Smooth muscle cell (in vitro differentiated cells): ENCODE data around the gene SLC41A3. TPM values are rescaled to one million over a fixed set of nuclear protein-coding genes. Genes with fewer than 3 reads are reported as not detected.

ENCODE experiments used
- DNase-seq: peaks from one replicate; lab custom pipeline; 2025; ENCODE audit not compliant: unreplicated experiment; lab: John Stamatoyannopoulos, UW
- H2AFZ ChIP-seq: fragments of 200-600 bp; sonication (generic); 2 replicates; pipeline ENCODE4 v1.6.0; 2016; ENCODE audit warnings: antibody characterized with exemption, low read depth, mild to moderate bottlenecking
- H3F3A ChIP-seq: fragments of 200-600 bp; sonication (generic); 2 replicates; pipeline ENCODE4 v1.6.0; 2017; ENCODE audit warnings: antibody characterized with exemption, low read depth
- H3K27ac ChIP-seq: fragments of 200-600 bp; sonication (generic); 2 replicates; pipeline ENCODE4 v1.5.1; 2016; ENCODE audit warnings: low read depth, mild to moderate bottlenecking
- H3K27me3 ChIP-seq: fragments of 200-600 bp; sonication (generic); 2 replicates; pipeline ENCODE4 v1.6.1; 2016; ENCODE audit warnings: low read depth, mild to moderate bottlenecking
- H3K36me3 ChIP-seq: fragments of 200-600 bp; sonication (generic); 2 replicates; pipeline ENCODE4 v1.5.1; 2016; ENCODE audit warnings: low read depth
- H3K4me1 ChIP-seq: fragments of 200-600 bp; sonication (generic); 2 replicates; pipeline ENCODE4 v1.5.1; 2016; ENCODE audit warnings: low read depth
- H3K4me2 ChIP-seq: fragments of 200-600 bp; sonication (generic); 2 replicates; pipeline ENCODE4 v1.6.0; 2016; ENCODE audit warnings: mild to moderate bottlenecking
- H3K4me3 ChIP-seq: fragments of 200-600 bp; sonication (generic); 2 replicates; pipeline ENCODE4 v1.5.1; 2016; ENCODE audit warnings: mild to moderate bottlenecking
- H3K79me2 ChIP-seq: fragments of 200-600 bp; sonication (generic); 2 replicates; pipeline ENCODE4 v1.6.0; 2016; ENCODE audit warnings: low read depth, mild to moderate bottlenecking
- H3K9ac ChIP-seq: fragments of 200-600 bp; sonication (generic); 2 replicates; pipeline ENCODE4 v1.6.0; 2016; ENCODE audit warnings: low read depth
- H3K9me3 ChIP-seq: fragments of 200-600 bp; sonication (generic); replicated peaks from 2 replicates; pipeline ENCODE4 v1.5.1; 2016; ENCODE audit warnings: low read depth
- H4K20me1 ChIP-seq: fragments of 200-600 bp; sonication (generic); 2 replicates; pipeline ENCODE4 v1.6.0; 2016; ENCODE audit warnings: low read depth
- CTCF ChIP-seq: fragments of 200-600 bp; sonication (generic); IDR thresholded peaks from 2 replicates; pipeline ENCODE4 v1.5.1; 2017; ENCODE audit warnings: borderline replicate concordance, mild to moderate bottlenecking, antibody characterized with exemption; ENCODE audit not compliant: insufficient read depth, poor library complexity, severe bottlenecking
- WGBS: methylation state at CpG from one replicate; pipeline ENCODE4 v1.1.7; 2016; ENCODE audit warnings: low lambda C conversion rate; 5-methylcytosine and 5-hydroxymethylcytosine counted together
- polyA plus RNA-seq: library from polyadenylated mRNA; unstranded; fragments of >200 nt; fragmentation: Nextera tagmentation; extraction: Ambion mirVana; gene quantifications from 2 replicates; pipeline ENCODE4 v1.2.1, GENCODE V29; 2016
- total RNA-seq: library from RNA; depleted of rRNA; stranded (reverse); fragments of >200 nt; gene quantifications from 2 replicates; pipeline ENCODE4 v1.2.3, GENCODE V29; 2014

Gene SLC41A3
- total and polyA plus RNA-seq, 2 experiments from 2014 or later, result 20.7 to 23.9 TPM

GRCh38 chr3:126085276-126085675, 1.4 kb upstream of the SLC41A3 start:
- Histone ChIP-seq H2AFZ (peak overlapping the region; percentile 95), H3K9me3 (peaks cover 6% of the 10 kb centered on the region), H4K20me1 (no peaks in the 10 kb centered on the region), H3K79me2 (no peaks in the 10 kb centered on the region), H3K4me1 (peaks cover 5% of the 10 kb centered on the region), H3K4me2 (no peak overlapping the region), H3K36me3 (no peaks in the 10 kb centered on the region), H3K27ac (peak overlapping the region; percentile 39), H3K4me3 (no peak overlapping the region), H3F3A (no peaks in the 10 kb centered on the region), H3K9ac (no peak overlapping the region), H3K27me3 (no peaks in the 10 kb centered on the region)
- no peak for TF ChIP-seq CTCF
- 95% methylated on average over 7 of the region's 7 CpGs for WGBS
- no peak for DNase-seq

- H4K20me1 ChIP-seq, result no peaks in the 10 kb centered on the region
- no peak overlapping the region for H3K9ac ChIP-seq
- DNase-seq, result no peak
- H3K4me2 ChIP-seq, result peak overlapping the region; percentile 93
- no peaks in the 10 kb centered on the region for H3K36me3 ChIP-seq
- peak overlapping the region; percentile 39 for H3K27ac ChIP-seq
- H3K4me1 ChIP-seq, result peaks cover 5% of the 10 kb centered on the region
- no peaks in the 10 kb centered on the region for H3K27me3 ChIP-seq
- H3K4me3 ChIP-seq, result peak overlapping the region; percentile 86
- TF ChIP-seq CTCF, result no peak
- peaks cover 6% of the 10 kb centered on the region for H3K9me3 ChIP-seq
- WGBS, result 33% methylated on average over 5 of the region's 5 CpGs
- peak overlapping the region; percentile 95 for H2AFZ ChIP-seq
- no peaks in the 10 kb centered on the region for H3F3A ChIP-seq
- H3K79me2 ChIP-seq, result no peaks in the 10 kb centered on the region
Measured at GRCh38 chr3:126084768-126085180, 850 bp upstream of the SLC41A3 start.

GRCh38 chr3:126083511-126083912, 412 bp downstream of the SLC41A3 start:
- Histone ChIP-seq H3K27ac (peak overlapping the region; percentile 39), H3K4me3 (peak overlapping the region; percentile 86), H3K4me2 (peak overlapping the region; percentile 93), H4K20me1 (no peaks in the 10 kb centered on the region), H3K9me3 (peaks cover 6% of the 10 kb centered on the region), H2AFZ (peak overlapping the region; percentile 95), H3K36me3 (no peaks in the 10 kb centered on the region), H3K4me1 (peaks cover 5% of the 10 kb centered on the region), H3K9ac (peak overlapping the region; percentile 84), H3K27me3 (no peaks in the 10 kb centered on the region), H3F3A (no peaks in the 10 kb centered on the region), H3K79me2 (no peaks in the 10 kb centered on the region)
- WGBS, result 1% methylated on average over 10 of the region's 30 CpGs
- TF ChIP-seq CTCF, result no peak
- DNase-seq, result no peak

DNA sequence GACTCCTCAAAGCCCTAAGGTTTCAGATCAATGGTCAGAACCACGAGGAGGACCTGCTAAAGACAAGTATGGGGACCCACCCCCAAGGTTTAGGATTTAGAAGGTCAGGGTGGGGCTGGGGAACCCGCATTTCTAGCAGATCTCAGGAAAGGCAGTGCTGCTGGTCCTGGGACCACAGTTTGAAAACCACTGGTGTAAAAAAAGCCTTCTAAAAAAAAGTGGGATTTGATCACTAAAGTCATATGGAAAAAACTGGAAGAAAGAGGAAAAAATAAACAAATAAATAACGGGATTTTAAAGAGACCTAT, 832 bp downstream of the SLC41A3 start:
- H3K4me3 ChIP-seq, result peak overlapping the region; percentile 86
- no peaks in the 10 kb centered on the region for H3K79me2 ChIP-seq
- H3K9ac ChIP-seq, result peak overlapping the region; percentile 84
- TF ChIP-seq CTCF, result no peak
- H3K9me3 ChIP-seq, result peaks cover 6% of the 10 kb centered on the region
- H3K27ac ChIP-seq, result peak overlapping the region; percentile 39
- H3F3A ChIP-seq, result no peaks in the 10 kb centered on the region
- no peak for DNase-seq
- H2AFZ ChIP-seq, result peak overlapping the region; percentile 95
- no peaks in the 10 kb centered on the region for H4K20me1 ChIP-seq
- peak overlapping the region; percentile 93 for H3K4me2 ChIP-seq
- 65% methylated on average over 3 of the region's 3 CpGs for WGBS
- H3K36me3 ChIP-seq, result no peaks in the 10 kb centered on the region
- peaks cover 5% of the 10 kb centered on the region for H3K4me1 ChIP-seq
- no peaks in the 10 kb centered on the region for H3K27me3 ChIP-seq
